ENCODE results near the gene PTPN14. TPM values are rescaled to one million over a fixed set of nuclear protein-coding genes. Genes with fewer than 3 reads are reported as not detected.

Gene PTPN14
- total RNA-seq, 2 experiments from 2014 or later: 0.20 to 0.28 TPM

DNA sequence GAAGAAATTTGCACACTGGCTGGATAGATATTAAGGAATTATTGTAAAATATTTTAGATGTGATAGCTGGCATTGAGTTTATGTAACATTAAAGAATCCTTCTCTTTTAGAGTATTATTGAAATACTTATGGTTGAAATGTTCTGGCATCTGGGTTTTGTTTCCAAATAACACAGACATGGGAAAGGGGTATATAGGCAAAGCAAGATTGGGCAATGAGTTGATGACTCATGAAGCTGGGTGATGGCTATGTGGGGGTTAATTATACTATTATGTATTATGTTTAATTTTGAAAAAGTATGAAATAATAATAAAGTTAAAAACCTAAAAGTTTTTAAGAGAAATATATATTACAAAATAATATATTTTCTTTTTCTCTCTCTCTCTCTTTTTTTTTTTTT lies 12.5 kb upstream of the PTPN14 start:
- CTCF ChIA-PET: no interaction called here

DNA sequence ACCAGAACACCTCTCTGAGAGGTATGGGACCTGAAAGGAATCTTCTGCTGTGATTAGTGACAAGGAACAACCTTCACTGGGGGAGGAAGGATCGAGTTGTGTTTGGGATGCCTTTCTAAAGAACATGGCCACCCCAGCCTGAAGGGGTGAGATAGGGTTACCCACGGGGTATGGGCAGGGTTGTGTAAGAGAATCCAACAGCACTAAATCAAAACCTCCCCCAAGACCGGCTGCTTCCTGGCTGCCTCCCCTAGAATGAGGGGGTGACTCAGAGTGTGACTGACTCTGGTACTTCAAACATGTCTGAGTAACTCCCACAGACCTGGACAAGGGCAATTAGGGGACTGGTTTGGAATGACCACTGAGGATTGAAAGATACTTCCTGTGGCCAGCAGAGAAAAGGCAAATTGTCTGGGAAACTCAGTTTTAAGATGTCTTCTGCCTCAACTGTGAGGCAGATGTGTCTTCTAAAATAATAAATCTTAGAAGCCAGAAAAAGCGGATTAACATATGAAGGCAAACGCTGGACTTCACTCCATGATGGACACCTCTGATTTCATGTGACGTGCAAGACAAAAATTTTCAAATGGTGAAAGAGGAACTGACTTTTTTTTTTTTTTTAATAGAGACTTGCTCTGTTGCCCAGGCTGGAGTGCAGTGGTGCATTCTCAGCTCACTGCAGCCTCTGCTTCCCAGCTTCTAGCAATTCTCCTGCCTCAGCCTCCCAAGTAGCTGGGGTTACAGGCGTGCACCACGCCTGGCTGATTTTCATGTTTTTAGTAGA lies 6.7 kb upstream of the PTPN14 start:
- ChIA-PET CTCF (no interaction called here), POLR2A (no interaction called here)
- Mint-ChIP-seq H3K4me3 (no peak overlapping the region), H3K36me3 (ENCODE audit: low read depth) (no peaks in the 10 kb centered on the region), H3K27me3 (peaks cover 45% of the 10 kb centered on the region), H3K9me3 (no peaks in the 10 kb centered on the region), H3K27ac (no peak overlapping the region), H3K4me1 (no peaks in the 10 kb centered on the region)
- no peak for DNase-seq

More for the DNA sequence above, 12.5 kb upstream of the PTPN14 start:
- POLR2A ChIA-PET: no interaction called here
- H3K36me3 Mint-ChIP-seq (ENCODE audit: low read depth): no peaks in the 10 kb centered on the region
- H3K9me3 Mint-ChIP-seq: no peaks in the 10 kb centered on the region
- no peak overlapping the region for H3K27ac Mint-ChIP-seq
- peaks cover 26% of the 10 kb centered on the region for H3K27me3 Mint-ChIP-seq
- no peaks in the 10 kb centered on the region for H3K4me1 Mint-ChIP-seq
- DNase-seq: no peak
- no peak overlapping the region for H3K4me3 Mint-ChIP-seq

DNA sequence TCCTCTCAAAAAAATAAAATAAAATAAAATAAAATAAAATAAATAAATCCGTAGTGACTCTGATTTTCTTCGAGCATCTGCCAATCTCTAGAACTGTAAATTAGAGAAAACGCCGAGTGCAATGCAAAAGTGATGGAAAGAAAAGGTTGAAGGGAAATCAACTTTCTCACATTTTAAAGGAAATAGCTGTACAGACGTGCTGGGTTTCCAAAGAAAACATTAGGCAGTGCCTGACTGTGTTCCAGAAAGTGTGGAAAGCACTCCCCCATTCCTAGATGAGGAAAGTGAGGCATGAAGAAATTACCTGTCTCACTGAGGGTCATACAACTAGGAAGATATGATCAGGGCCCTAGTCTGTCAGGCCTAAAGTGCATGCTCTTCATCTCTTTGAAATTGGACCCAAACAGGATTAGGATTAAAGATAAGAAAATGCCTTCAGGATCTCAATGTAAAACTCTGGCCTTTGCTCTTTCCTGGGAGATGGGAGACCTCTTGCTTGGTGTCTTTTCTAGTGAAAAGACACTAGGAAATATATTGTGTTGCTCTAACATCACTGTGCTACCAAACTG lies 1.8 kb upstream of the PTPN14 start:
- Mint-ChIP-seq H3K4me1 (peaks cover 8% of the 10 kb centered on the region), H3K27me3 (peaks cover 64% of the 10 kb centered on the region), H3K36me3 (ENCODE audit: low read depth) (no peaks in the 10 kb centered on the region), H3K27ac (no peak overlapping the region), H3K4me3 (no peak overlapping the region), H3K9me3 (no peaks in the 10 kb centered on the region)
- CTCF ChIA-PET: no interaction called here
- POLR2A ChIA-PET: no interaction called here
- no peak for DNase-seq

DNA sequence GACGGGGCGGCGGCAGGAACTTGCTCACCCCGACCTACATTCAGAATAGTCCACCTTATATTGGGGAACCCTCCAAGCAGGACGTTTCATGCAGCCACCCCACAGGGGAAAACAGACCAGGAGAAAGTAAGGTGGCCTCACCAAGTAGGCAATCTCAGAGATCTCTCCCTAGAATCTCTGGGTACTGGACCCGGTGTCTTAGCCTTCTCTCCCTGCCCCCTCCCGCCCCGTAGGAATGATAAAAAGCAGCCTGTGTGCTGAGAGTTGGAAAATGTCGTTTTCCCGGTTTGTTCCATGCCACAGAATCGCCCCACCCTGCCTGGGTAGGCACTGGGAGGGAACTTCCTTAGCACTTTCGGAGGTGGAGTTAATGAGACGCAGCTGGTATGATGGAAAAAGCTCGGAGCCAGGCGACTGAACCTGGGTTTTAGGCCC lies 789 bp upstream of the PTPN14 start:
- CTCF ChIA-PET: no interaction called here
- no peaks in the 10 kb centered on the region for H3K9me3 Mint-ChIP-seq
- no peaks in the 10 kb centered on the region for H3K36me3 Mint-ChIP-seq (ENCODE audit: low read depth)
- H3K27me3 Mint-ChIP-seq: peaks cover 67% of the 10 kb centered on the region
- POLR2A ChIA-PET: no interaction called here
- peak overlapping the region; percentile 58 for H3K4me3 Mint-ChIP-seq
- no peak overlapping the region for H3K27ac Mint-ChIP-seq
- DNase-seq: no peak
- peaks cover 8% of the 10 kb centered on the region for H3K4me1 Mint-ChIP-seq

DNA sequence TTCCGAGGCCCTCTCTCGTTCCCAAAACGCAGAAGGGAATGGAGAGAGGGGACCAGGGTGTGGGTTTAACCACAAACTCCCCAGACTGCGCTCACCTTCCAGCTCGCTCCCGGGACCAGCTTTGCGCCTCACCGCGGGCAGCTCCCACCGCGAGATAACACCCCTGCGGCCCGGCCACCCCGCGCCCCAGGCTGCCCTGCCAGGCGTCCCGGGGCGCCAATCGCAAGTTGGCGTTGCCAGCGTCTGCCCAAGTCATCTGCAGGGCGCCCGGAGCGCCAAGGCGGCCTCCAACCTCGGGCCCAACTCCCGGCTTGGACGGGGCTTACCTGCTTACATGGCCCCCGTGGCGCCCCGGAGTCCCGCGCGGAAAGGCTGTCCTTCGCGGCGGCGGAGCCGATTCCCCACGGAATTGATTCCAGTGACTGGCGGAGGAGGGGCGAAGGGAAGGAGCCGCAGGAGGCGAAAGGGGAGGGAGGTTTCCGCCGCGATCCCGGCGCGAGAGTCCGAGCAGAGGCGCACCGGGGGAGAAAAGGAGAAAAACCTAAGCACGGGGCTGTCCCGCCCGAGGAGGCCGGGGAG lies 456 bp downstream of the PTPN14 start:
- no peaks in the 10 kb centered on the region for H3K36me3 Mint-ChIP-seq (ENCODE audit: low read depth)
- H3K9me3 Mint-ChIP-seq: no peaks in the 10 kb centered on the region
- ChIA-PET CTCF (interaction anchor here (0.6 to 0.7 kb wide), 2 partner anchors 29 to 973 kb away, joined by 3 read pairs; no protein-coding TSS in a partner anchor), POLR2A (no interaction called here)
- H3K4me3 Mint-ChIP-seq: peak overlapping the region; percentile 62
- no peak overlapping the region for H3K27ac Mint-ChIP-seq
- DNase-seq: no peak
- peaks cover 61% of the 10 kb centered on the region for H3K27me3 Mint-ChIP-seq
- H3K4me1 Mint-ChIP-seq: peaks cover 8% of the 10 kb centered on the region

- DNase-seq: no peak
- H3K36me3 Mint-ChIP-seq (ENCODE audit: low read depth): no peaks in the 10 kb centered on the region
- peaks cover 8% of the 10 kb centered on the region for H3K4me1 Mint-ChIP-seq
- peaks cover 62% of the 10 kb centered on the region for H3K27me3 Mint-ChIP-seq
- no peak overlapping the region for H3K27ac Mint-ChIP-seq
- ChIA-PET CTCF (interaction anchor here (0.6 to 1.3 kb wide), 4 partner anchors 28 to 974 kb away, joined by 3 to 4 read pairs (median 4); no protein-coding TSS in a partner anchor), POLR2A (no interaction called here)
- no peaks in the 10 kb centered on the region for H3K9me3 Mint-ChIP-seq
- H3K4me3 Mint-ChIP-seq: no peak overlapping the region
These were observed 1.2 kb downstream of the PTPN14 start for GRCh38 chr1:214550013-214550856.

DNA sequence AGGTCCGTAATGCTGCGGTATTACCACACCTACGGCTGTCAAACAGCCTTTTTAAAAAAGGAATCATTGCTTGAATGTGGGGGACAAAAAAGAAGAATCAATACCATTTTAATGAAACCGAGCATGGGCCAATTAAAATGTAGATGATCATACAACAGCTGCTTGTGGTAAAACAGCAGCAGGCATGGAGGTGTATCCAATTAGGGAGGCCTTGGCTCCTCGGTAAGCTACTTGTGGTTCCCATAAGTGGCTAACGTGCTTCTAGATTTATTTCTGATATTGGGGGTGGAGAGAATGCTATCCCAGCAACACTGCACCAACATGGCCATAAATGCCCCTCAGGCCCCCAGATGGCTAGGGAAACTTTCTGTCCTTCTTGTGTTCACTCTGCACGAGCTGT lies 1.8 kb downstream of the PTPN14 start:
- H3K36me3 Mint-ChIP-seq (ENCODE audit: low read depth): no peaks in the 10 kb centered on the region
- CTCF ChIA-PET: interaction anchor here (0.9 to 1.3 kb wide), 2 partner anchors 216 to 221 kb away, joined by 4 read pairs; no protein-coding TSS in a partner anchor

DNA sequence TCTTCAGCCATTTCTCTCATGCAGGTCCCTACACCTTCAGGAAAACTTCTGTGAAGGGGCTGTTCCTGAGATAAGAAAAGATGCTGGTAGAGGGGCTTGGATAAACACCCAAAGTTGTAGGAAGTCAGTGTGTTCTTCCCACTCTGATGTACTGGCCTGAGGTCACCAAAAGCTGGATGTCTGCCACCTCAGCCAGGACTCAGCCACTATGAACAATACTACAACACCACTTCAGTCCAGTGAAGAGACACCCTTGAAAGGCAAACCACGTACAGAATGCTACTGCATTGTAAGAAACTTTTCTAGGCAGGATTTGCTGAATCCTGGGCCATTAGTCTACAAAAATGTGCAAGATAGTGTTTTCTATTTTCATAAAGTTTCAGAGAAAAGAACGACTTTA lies 2.4 kb downstream of the PTPN14 start:
- Mint-ChIP-seq H3K4me1 (peaks cover 8% of the 10 kb centered on the region), H3K27me3 (peaks cover 65% of the 10 kb centered on the region), H3K36me3 (ENCODE audit: low read depth) (no peaks in the 10 kb centered on the region), H3K27ac (no peak overlapping the region), H3K9me3 (no peaks in the 10 kb centered on the region), H3K4me3 (no peak overlapping the region)
- ChIA-PET CTCF (interaction anchor here (1.3 kb wide), 1 partner anchor 220 kb away, joined by 4 read pairs; no protein-coding TSS in a partner anchor), POLR2A (interaction anchor here (0.6 kb wide), 1 partner anchor 20 kb away, joined by 3 read pairs; no protein-coding TSS in a partner anchor)
- DNase-seq: no peak

More for the DNA sequence above, 1.8 kb downstream of the PTPN14 start:
- DNase-seq: no peak
- peaks cover 8% of the 10 kb centered on the region for H3K4me1 Mint-ChIP-seq
- no peak overlapping the region for H3K4me3 Mint-ChIP-seq
- no peaks in the 10 kb centered on the region for H3K9me3 Mint-ChIP-seq
- H3K27me3 Mint-ChIP-seq: peaks cover 65% of the 10 kb centered on the region
- POLR2A ChIA-PET: interaction anchor here (0.6 kb wide), 1 partner anchor 20 kb away, joined by 3 read pairs; no protein-coding TSS in a partner anchor
- H3K27ac Mint-ChIP-seq: no peak overlapping the region

DNA sequence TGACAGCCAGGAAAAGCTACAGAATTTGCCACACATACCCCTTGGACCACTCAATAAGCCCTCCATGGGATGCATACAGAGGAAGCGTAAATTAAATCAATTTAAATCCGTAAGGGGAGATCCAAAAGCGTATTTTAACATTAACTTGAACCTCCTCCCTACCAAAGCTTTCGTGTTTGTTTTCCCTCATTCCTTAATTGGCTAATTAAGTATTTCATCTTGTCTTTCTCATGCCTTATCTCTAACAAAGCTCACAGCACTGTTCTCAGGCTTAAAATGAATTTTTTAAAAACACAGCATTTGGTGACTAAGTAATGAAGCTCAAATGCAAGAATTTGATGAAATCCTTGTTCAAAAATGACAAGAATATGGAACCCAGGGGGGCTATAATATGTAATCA lies 3.1 kb downstream of the PTPN14 start:
- peaks cover 8% of the 10 kb centered on the region for H3K4me1 Mint-ChIP-seq
- H3K27me3 Mint-ChIP-seq: peaks cover 61% of the 10 kb centered on the region
- H3K9me3 Mint-ChIP-seq: no peaks in the 10 kb centered on the region
- no peaks in the 10 kb centered on the region for H3K36me3 Mint-ChIP-seq (ENCODE audit: low read depth)
- no peak for DNase-seq
- POLR2A ChIA-PET: no interaction called here
- no peak overlapping the region for H3K4me3 Mint-ChIP-seq
- CTCF ChIA-PET: no interaction called here
- H3K27ac Mint-ChIP-seq: no peak overlapping the region

GRCh38 chr1:214547747-214548146 lies 3.7 kb downstream of the PTPN14 start:
- Mint-ChIP-seq H3K9me3 (no peaks in the 10 kb centered on the region), H3K4me3 (no peak overlapping the region), H3K27ac (no peak overlapping the region), H3K36me3 (ENCODE audit: low read depth) (no peaks in the 10 kb centered on the region), H3K27me3 (peaks cover 57% of the 10 kb centered on the region), H3K4me1 (peaks cover 8% of the 10 kb centered on the region)
- CTCF ChIA-PET: no interaction called here
- POLR2A ChIA-PET: no interaction called here
- DNase-seq: no peak

DNA sequence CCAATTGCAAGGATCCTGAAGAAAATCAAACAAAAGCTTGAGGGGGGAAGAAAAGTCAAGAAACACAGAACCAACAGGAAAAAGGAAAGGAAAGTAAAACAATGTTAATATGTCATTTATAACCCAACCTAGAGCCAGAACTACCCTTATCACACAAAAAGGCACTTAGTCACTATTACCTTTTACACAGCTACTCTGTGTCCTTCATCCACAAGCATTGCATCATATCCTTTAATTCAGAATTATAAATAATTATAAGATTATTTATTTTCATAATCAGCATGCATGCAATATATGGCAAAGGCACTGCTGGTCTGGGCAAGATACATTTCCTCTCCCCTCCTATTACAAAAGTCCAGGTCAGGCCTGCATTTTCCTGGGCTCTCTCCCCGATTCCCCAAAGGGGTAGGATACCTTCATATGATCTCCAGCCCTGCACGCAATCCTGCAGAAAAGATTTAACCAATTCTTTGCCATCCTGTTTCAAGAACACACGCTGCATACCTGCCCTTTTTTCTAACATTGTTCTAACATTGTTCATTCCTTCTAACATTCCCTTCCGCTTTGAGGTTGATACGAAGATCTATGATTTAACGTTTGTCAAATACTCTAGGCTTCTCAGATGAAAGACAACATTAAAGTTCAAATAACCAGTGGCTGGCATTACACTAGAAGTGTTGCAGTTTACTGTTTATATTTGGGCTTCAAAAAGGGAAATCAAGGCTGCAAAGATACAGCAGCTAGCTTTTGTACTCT lies 4.3 kb downstream of the PTPN14 start:
- POLR2A ChIA-PET: no interaction called here
- no peaks in the 10 kb centered on the region for H3K9me3 Mint-ChIP-seq
- CTCF ChIA-PET: no interaction called here

DNA sequence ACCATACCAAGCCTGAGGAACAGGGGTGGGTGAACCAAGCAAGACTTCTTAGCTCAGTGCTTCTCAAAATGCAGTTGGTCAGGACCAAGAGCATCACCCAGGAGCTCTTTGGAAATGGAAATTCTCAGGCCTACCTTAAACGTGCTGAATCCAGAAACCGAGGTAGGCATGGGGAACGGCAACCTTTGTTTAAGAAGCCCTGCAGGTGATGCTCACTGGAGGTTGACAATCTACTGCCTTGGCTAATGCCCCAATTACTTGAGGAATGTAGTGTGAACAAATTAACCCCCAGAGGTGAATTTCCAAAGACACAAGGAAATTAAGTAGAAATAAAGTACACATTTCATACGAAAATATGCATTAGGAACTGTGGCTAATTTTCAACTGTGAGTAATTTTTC lies 5.3 kb downstream of the PTPN14 start:
- ChIA-PET POLR2A (no interaction called here), CTCF (no interaction called here)
- H3K4me3 Mint-ChIP-seq: no peak overlapping the region
- H3K4me1 Mint-ChIP-seq: peaks cover under 1% of the 10 kb centered on the region
- no peak overlapping the region for H3K27ac Mint-ChIP-seq
- H3K27me3 Mint-ChIP-seq: peaks cover 43% of the 10 kb centered on the region
- no peaks in the 10 kb centered on the region for H3K36me3 Mint-ChIP-seq (ENCODE audit: low read depth)
- no peaks in the 10 kb centered on the region for H3K9me3 Mint-ChIP-seq
- no peak for DNase-seq

More for the DNA sequence above, 4.3 kb downstream of the PTPN14 start:
- Mint-ChIP-seq H3K4me1 (peaks cover 8% of the 10 kb centered on the region), H3K4me3 (no peak overlapping the region), H3K27ac (no peak overlapping the region), H3K27me3 (peaks cover 51% of the 10 kb centered on the region), H3K36me3 (ENCODE audit: low read depth) (no peaks in the 10 kb centered on the region)
- DNase-seq: no peak
